ENCODE results near the gene TWF1. TPM values are rescaled to one million over a fixed set of nuclear protein-coding genes. Genes with fewer than 3 reads are reported as not detected.

TWF1 gene
- total and polyA plus RNA-seq, 9 of the 15 experiments (the other 6 are each of a cell fraction or from before 2014, with no cell fraction given) = 10.3 to 29.4 (median 23.4) TPM

Other genes with a start within 250 kb of the TWF1 start
- gene PUS7L, start 47.5 kb downstream of the TWF1 start, total RNA-seq (2014; rRNA removed) = 14.9 and 15.3 TPM in 2 replicates
- 53.3 and 64.3 TPM in 2 replicates for gene PUS7L, start 47.5 kb downstream of the TWF1 start, total RNA-seq (2014; rRNA removed; fragmentation: Illumina TruSeq; extraction: Trizol)
- 37.0 and 43.2 TPM in 2 replicates for gene PUS7L, start 47.5 kb downstream of the TWF1 start, total RNA-seq (2015; rRNA removed; fragmentation: Illumina TruSeq; extraction: Trizol)
- 25.2 and 29.0 TPM in 2 replicates for gene PUS7L, start 47.5 kb downstream of the TWF1 start, total RNA-seq (2021)
- 23.6 and 27.5 TPM in 2 replicates for gene PUS7L, start 47.5 kb downstream of the TWF1 start, polyA plus RNA-seq (2011; rRNA removed)
- gene PUS7L, start 47.5 kb downstream of the TWF1 start, polyA plus RNA-seq (2014; fragmentation: Illumina TruSeq; extraction: Trizol) = 15.5 and 19.3 TPM in 2 replicates
- gene PUS7L, start 47.5 kb downstream of the TWF1 start, polyA plus RNA-seq (2014; fragmentation: Nextera tagmentation; extraction: Ambion mirVana) = 10 to 100 TPM; 11.4 to 46.0 TPM
- gene PUS7L, start 47.5 kb downstream of the TWF1 start, polyA plus RNA-seq (2014; rRNA removed) = 10.8 and 12.7 TPM in 2 replicates
- gene IRAK4, start 47.4 kb downstream of the TWF1 start, total RNA-seq (2014; rRNA removed) = 11.0 and 13.8 TPM in 2 replicates
- gene IRAK4, start 47.4 kb downstream of the TWF1 start, total RNA-seq (2014; rRNA removed; fragmentation: Illumina TruSeq; extraction: Trizol) = 22.3 and 22.7 TPM in 2 replicates
- gene IRAK4, start 47.4 kb downstream of the TWF1 start, total RNA-seq (2015; rRNA removed; fragmentation: Illumina TruSeq; extraction: Trizol) = 17.5 and 18.8 TPM in 2 replicates
- gene IRAK4, start 47.4 kb downstream of the TWF1 start, total RNA-seq (2021) = 14.5 and 14.7 TPM in 2 replicates
- gene IRAK4, start 47.4 kb downstream of the TWF1 start, polyA plus RNA-seq (2011; rRNA removed) = 31.3 and 34.5 TPM in 2 replicates
- gene IRAK4, start 47.4 kb downstream of the TWF1 start, polyA plus RNA-seq (2014; fragmentation: Illumina TruSeq; extraction: Trizol) = 14.9 and 17.2 TPM in 2 replicates
- 10 to 100 TPM; 10.8 to 12.8 TPM for gene IRAK4, start 47.4 kb downstream of the TWF1 start, polyA plus RNA-seq (2014; fragmentation: Nextera tagmentation; extraction: Ambion mirVana)
- gene IRAK4, start 47.4 kb downstream of the TWF1 start, polyA plus RNA-seq (2014; rRNA removed) = 15.1 and 16.0 TPM in 2 replicates
- gene TMEM117, start 29.8 kb upstream of the TWF1 start, total RNA-seq (2014; rRNA removed) = 1.4 TPM in 2 replicates
- gene TMEM117, start 29.8 kb upstream of the TWF1 start, total RNA-seq (2014; rRNA removed; fragmentation: Illumina TruSeq; extraction: Trizol) = 1.0 and 1.1 TPM in 2 replicates
- gene TMEM117, start 29.8 kb upstream of the TWF1 start, total RNA-seq (2015; rRNA removed; fragmentation: Illumina TruSeq; extraction: Trizol) = 1.2 and 1.7 TPM in 2 replicates
- 0.98 and 2.8 TPM in 2 replicates for gene TMEM117, start 29.8 kb upstream of the TWF1 start, total RNA-seq (2021)
- gene TMEM117, start 29.8 kb upstream of the TWF1 start, polyA plus RNA-seq (2011; rRNA removed) = 0.77 and 0.88 TPM in 2 replicates
- gene TMEM117, start 29.8 kb upstream of the TWF1 start, polyA plus RNA-seq (2014; fragmentation: Illumina TruSeq; extraction: Trizol) = 0.94 and 0.98 TPM in 2 replicates
- gene TMEM117, start 29.8 kb upstream of the TWF1 start, polyA plus RNA-seq (2014; fragmentation: Nextera tagmentation; extraction: Ambion mirVana) = under 1 TPM; 0.31 to 0.49 TPM
- 1.1 and 2.7 TPM in 2 replicates for gene TMEM117, start 29.8 kb upstream of the TWF1 start, polyA plus RNA-seq (2014; rRNA removed)